Omental fat pad (tissue), 4 donors: ENCODE measurements around the gene CRIM1. TPM values are rescaled to one million over a fixed set of nuclear protein-coding genes. Genes with fewer than 3 reads are reported as not detected.
A peak's percentile ranks its signal among the peaks of the same experiment; 100 is the strongest.

Source experiments
- ATAC-seq: fragments of 150-250 bp; one replicate; pipeline ENCODE4 v1.9.1; 2016; ENCODE audit warnings: mild to moderate bottlenecking, moderate library complexity; ENCODE audit not compliant: low FRiP score
- DNase-seq: peaks from one replicate; pipeline ENCODE4 v3.0.0-alpha.2; 2019; ENCODE audit warnings: low spot score
- CTCF ChIP-seq, 3 donors: fragments of 450-650 bp; IDR thresholded peaks; one replicate each; pipeline ENCODE4 v1.5.1; 2016 to 2017; ENCODE audit warnings: antibody characterized with exemption in 3 of 3, mild to moderate bottlenecking in 3 of 3, moderate library complexity in 2 of 3
- total RNA-seq, 4 donors: library from RNA; depleted of rRNA; stranded (reverse); fragments of >200 nt; gene quantifications; one replicate each; pipeline ENCODE4 v1.1.0, GENCODE V29; 2016

Gene CRIM1
- total RNA-seq, 4 donors from 2014 or later, result 229 to 252 (median 233) TPM

- TF ChIP-seq CTCF (IDR thresholded peaks at IDR 0.05), result no peak
- no peak for DNase-seq
- ATAC-seq, result no peak
Measured at GRCh38 chr2:36409335-36409734, 53.8 kb downstream of the CRIM1 start.

GRCh38 chr2:36409935-36410334 is 54.4 kb downstream of the CRIM1 start:
- ATAC-seq, result no peak
- DNase-seq, result no peak
- TF ChIP-seq CTCF (IDR thresholded peaks at IDR 0.05), result no peak

GRCh38 chr2:36410681-36411080 is 55.1 kb downstream of the CRIM1 start:
- no peak for TF ChIP-seq CTCF (IDR thresholded peaks at IDR 0.05)
- ATAC-seq, result no peak
- no peak for DNase-seq

- no peak for TF ChIP-seq CTCF (IDR thresholded peaks at IDR 0.05)
- DNase-seq, result no peak
- ATAC-seq, result peak; percentile 48
Measured at GRCh38 chr2:36411962-36412444, 56.4 kb downstream of the CRIM1 start.

- TF ChIP-seq CTCF (IDR thresholded peaks at IDR 0.05), result no peak
- DNase-seq (no peak), ATAC-seq (no peak)
Measured at GRCh38 chr2:36413218-36413617, 57.6 kb downstream of the CRIM1 start.

GRCh38 chr2:36414307-36414706 is 58.7 kb downstream of the CRIM1 start:
- DNase-seq (no peak), ATAC-seq (no peak)
- TF ChIP-seq CTCF (IDR thresholded peaks at IDR 0.05), result no peak

DNA sequence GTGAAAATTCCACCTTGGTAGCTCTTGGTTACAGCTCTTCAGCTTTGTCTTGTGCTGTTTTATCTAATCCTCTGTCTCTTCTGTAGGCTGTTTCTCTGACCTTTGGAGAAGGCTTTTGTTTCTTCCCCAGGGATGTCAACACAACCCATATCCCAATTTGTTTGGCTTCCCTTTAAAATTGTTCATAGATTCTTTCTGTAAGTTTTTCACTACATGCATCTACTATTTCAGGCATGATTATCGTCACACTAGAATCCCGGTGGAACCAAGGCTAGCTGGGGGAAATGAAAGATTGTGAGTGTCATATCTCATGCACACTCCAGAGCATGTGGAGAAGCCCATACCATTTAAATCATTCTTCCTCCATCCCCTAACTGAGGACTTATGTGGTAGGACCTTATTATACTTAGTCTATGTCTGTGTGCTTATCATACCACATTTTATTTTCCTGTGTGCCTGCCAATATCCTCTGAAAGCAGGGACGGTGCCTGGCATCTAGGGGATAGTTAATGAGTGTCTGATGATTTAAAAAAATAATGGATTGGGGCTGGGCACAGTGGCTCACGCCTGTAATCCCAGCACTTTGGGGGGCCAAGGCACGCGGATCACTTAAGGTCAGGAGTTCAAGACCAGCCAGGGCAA is 59.9 kb downstream of the CRIM1 start:
- TF ChIP-seq CTCF (IDR thresholded peaks at IDR 0.05), result no peak
- ATAC-seq (no peak), DNase-seq (no peak)
